Chondrocyte (in vitro differentiated cells): ENCODE data around the gene BCAT1. TPM values are rescaled to one million over a fixed set of nuclear protein-coding genes. Genes with fewer than 3 reads are reported as not detected.
A peak's percentile ranks its signal among the peaks of the same experiment; 100 is the strongest.

Source experiments
- DNase-seq: peaks from one replicate; pipeline ENCODE4 v3.0.0; 2021; ENCODE audit warnings: mixed read lengths, low spot score
- H3K27ac Mint-ChIP-seq: one replicate; pipeline ENCODE4 v1.8.0; 2021; ENCODE audit warnings: mild to moderate bottlenecking, moderate library complexity, mixed read lengths; ENCODE audit not compliant: unreplicated experiment
- H3K27me3 Mint-ChIP-seq: 2 replicates; pipeline ENCODE4 v1.8.0; 2021; ENCODE audit warnings: low read depth, mixed read lengths
- H3K36me3 Mint-ChIP-seq: 2 replicates; pipeline ENCODE4 v1.8.0; 2021; ENCODE audit warnings: low read depth, mixed read lengths
- H3K4me1 Mint-ChIP-seq: 2 replicates; pipeline ENCODE4 v1.8.0; 2021; ENCODE audit warnings: low read depth, mild to moderate bottlenecking, mixed read lengths
- H3K4me3 Mint-ChIP-seq: one replicate; pipeline ENCODE4 v1.8.0; 2021; ENCODE audit warnings: mild to moderate bottlenecking, moderate library complexity, mixed read lengths; ENCODE audit not compliant: unreplicated experiment
- H3K9me3 Mint-ChIP-seq: 2 replicates; pipeline ENCODE4 v1.8.0; 2021; ENCODE audit warnings: low read depth, mixed read lengths
- total RNA-seq: library from RNA; stranded (reverse); gene quantifications from 3 replicates; pipeline ENCODE4 v1.2.1, GENCODE V29; 2021
- TF ChIP-seq, protein P1 (sequence below): fragments of 200-600 bp; sonication (generic); IDR thresholded peaks from 2 replicates; pipeline ENCODE4 v1.5.0; 2021; ENCODE audit warnings: antibody characterized with exemption, mild to moderate bottlenecking, moderate library complexity

Gene BCAT1
- total RNA-seq, 1 donor from 2014 or later, result 240 TPM

DNA sequence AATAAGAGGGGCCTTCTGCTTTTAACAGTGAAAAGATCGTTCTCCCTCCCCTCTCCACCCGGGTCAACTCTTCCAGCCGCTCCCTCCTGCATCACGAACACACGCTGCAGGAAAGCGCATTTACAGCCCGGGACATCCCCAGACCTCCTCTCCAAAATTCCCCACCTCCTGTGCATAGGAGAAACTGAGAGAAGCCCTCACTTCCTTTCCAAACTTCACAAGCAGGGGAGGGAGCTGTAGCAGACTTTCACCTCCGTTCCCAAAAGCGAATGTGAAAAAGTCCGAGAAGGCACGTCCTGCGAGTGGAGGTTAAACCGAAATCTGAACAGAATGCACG lies 513 bp downstream of the BCAT1 start:
- H3K27ac Mint-ChIP-seq, result peak overlapping the region; percentile 95
- H3K27me3 Mint-ChIP-seq, result no peaks in the 10 kb centered on the region
- TF ChIP-seq, protein P1, sequence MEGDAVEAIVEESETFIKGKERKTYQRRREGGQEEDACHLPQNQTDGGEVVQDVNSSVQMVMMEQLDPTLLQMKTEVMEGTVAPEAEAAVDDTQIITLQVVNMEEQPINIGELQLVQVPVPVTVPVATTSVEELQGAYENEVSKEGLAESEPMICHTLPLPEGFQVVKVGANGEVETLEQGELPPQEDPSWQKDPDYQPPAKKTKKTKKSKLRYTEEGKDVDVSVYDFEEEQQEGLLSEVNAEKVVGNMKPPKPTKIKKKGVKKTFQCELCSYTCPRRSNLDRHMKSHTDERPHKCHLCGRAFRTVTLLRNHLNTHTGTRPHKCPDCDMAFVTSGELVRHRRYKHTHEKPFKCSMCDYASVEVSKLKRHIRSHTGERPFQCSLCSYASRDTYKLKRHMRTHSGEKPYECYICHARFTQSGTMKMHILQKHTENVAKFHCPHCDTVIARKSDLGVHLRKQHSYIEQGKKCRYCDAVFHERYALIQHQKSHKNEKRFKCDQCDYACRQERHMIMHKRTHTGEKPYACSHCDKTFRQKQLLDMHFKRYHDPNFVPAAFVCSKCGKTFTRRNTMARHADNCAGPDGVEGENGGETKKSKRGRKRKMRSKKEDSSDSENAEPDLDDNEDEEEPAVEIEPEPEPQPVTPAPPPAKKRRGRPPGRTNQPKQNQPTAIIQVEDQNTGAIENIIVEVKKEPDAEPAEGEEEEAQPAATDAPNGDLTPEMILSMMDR, result no peak
- DNase-seq, result no peak
- H3K4me3 Mint-ChIP-seq, result peak overlapping the region; percentile 97
- H3K36me3 Mint-ChIP-seq, result peaks cover 9% of the 10 kb centered on the region
- peaks cover 67% of the 10 kb centered on the region for H3K4me1 Mint-ChIP-seq
- no peaks in the 10 kb centered on the region for H3K9me3 Mint-ChIP-seq

DNA sequence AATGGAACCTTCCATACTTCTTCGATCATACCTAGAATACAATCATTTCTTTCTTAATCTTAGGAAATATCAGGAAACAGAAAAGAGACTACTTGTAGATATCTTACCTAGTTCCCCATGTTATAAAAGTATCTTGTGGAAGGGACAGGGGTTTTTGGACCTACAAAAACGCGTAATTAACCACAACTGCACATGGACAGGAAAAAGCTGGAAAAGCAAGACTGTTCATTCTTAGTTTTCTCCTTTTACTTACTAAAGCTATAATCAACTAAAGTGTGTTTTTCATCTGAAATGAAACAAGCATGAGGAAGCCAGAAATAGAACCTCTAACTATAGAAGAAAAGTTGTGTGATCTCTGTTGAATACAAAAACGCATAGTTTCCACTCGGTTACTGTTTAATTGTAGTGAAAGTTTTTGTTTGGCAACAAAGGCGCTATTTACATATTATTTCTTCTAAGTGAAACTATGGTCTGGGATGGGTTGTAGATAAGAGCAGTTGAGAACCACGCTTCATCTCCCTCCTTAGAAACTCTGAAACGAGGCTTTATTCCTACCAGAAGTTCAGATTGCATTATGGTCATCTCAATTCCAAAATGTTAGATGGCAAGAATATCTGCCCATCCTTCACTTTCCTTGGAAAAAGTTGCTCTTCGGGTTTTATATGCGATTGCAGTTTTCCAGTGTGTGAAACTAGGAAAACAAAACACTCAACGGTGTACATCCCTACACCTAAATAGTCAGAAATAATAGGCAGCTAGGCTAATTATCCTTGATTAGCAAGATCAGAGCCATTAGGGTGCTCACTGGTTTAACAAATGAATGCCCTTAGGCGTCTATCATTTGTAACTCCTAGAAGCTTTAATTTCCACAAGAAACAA lies 1.1 kb downstream of the BCAT1 start:
- no peaks in the 10 kb centered on the region for H3K9me3 Mint-ChIP-seq
- TF ChIP-seq, protein P1, result no peak
- H3K4me3 Mint-ChIP-seq, result peak overlapping the region; percentile 97
- DNase-seq, result no peak
- peaks cover 71% of the 10 kb centered on the region for H3K4me1 Mint-ChIP-seq
- peak overlapping the region; percentile 95 for H3K27ac Mint-ChIP-seq
- peaks cover 9% of the 10 kb centered on the region for H3K36me3 Mint-ChIP-seq
- H3K27me3 Mint-ChIP-seq, result no peaks in the 10 kb centered on the region

DNA sequence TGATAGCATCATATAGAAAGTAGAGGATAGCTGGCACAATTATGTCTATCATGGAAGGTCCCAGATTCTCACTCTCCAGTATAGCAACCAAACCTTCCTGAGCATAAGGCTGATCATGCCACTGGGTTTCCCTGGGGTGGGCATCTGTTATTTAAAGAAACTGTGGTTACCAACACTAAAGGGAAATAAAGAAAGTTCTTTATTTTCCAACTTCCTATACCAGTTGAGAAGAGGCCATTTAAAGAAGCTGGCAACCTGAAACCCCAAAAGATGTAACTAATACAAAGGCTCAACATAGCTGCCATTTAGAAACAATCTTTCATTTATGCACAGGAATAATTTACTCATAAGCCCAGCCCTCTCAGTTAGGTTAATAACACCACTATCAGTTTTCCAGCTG lies 3.1 kb downstream of the BCAT1 start:
- Mint-ChIP-seq H3K4me3 (peak overlapping the region; percentile 97), H3K27ac (peak overlapping the region; percentile 95)

DNA sequence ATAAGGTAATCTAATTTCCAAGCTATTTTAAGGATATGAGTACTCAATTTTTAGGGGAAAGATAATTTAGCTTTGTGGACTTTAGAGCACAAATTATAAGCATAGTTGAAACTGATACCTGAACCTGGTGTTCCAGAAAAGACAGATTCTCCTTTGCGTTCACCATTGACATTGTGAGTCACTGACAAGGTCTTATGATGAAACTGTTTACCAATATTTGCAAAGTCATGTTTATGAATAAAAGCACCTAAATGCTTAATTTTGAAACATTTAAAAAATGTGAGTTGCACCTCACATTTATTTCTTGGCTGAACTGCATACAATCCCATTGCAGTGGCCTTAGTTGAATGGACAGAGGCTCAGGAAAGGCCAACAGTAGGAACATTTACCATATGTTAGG lies 3.9 kb downstream of the BCAT1 start:
- TF ChIP-seq, protein P1, result no peak

More for the DNA sequence above, 3.1 kb downstream of the BCAT1 start:
- Mint-ChIP-seq H3K9me3 (no peaks in the 10 kb centered on the region), H3K36me3 (peaks cover 13% of the 10 kb centered on the region), H3K27me3 (no peaks in the 10 kb centered on the region), H3K4me1 (peaks cover 74% of the 10 kb centered on the region)
- TF ChIP-seq, protein P1, result no peak
- no peak for DNase-seq

DNA sequence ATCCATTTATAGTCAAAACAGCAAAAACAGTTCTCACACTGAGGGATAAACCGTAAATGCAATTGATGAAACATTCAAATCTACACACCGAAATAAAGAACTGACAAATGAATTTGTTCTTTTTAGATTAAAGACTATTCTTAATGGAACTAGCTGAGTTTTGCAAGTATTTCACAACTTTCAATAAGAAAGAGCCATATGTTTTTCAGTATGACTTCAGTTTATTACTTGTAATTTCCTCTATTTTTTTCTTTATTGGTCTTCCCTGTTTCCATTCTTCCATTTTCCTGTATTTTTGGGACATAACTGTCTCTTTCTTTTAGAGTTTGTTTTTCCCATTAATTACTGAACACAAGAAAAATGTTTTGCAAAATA lies 4.3 kb downstream of the BCAT1 start:
- Mint-ChIP-seq H3K4me1 (peaks cover 72% of the 10 kb centered on the region), H3K27me3 (no peaks in the 10 kb centered on the region)

More for the DNA sequence above, 3.9 kb downstream of the BCAT1 start:
- Mint-ChIP-seq H3K36me3 (peaks cover 13% of the 10 kb centered on the region), H3K4me3 (no peak overlapping the region), H3K27ac (no peak overlapping the region), H3K27me3 (no peaks in the 10 kb centered on the region), H3K9me3 (no peaks in the 10 kb centered on the region), H3K4me1 (peaks cover 74% of the 10 kb centered on the region)
- DNase-seq, result no peak

More for the DNA sequence above, 4.3 kb downstream of the BCAT1 start:
- Mint-ChIP-seq H3K36me3 (peaks cover 13% of the 10 kb centered on the region), H3K9me3 (no peaks in the 10 kb centered on the region), H3K4me3 (peak overlapping the region; percentile 5), H3K27ac (peak overlapping the region; percentile 81)
- TF ChIP-seq, protein P1, result no peak
- no peak for DNase-seq
